Measurements from ENCODE around the gene GEMIN5.

GRCh38 chr5:154962494-154962893 is 24.5 kb upstream of the GEMIN5 start:
- TF ChIP-seq CTCF (IDR thresholded peaks at IDR 0.05; ENCODE audit: borderline replicate concordance, extremely low read depth, low read length, poor library complexity, severe bottlenecking) (no peak), EZH2 (IDR thresholded peaks at IDR 0.05; ENCODE audit: borderline replicate concordance, low read depth, low read length, severe bottlenecking) (no peak)

Data from DND-41 (cell line).